GM12878 (cell line): ENCODE measurements around the gene EWSR1. TPM values are rescaled to one million over a fixed set of nuclear protein-coding genes. Genes with fewer than 3 reads are reported as not detected.

Source experiments
- ATAC-seq: fragments of 200-7000 bp; cut with Tn5 transposase; 3 replicates; pipeline ENCODE4 v1.9.1; 2020; ENCODE audit warnings: mild to moderate bottlenecking, moderate library complexity
- BruUV-seq: library from RNA; stranded (reverse); fragments of 400-500 nt; replicated peaks from 2 replicates; lab custom pipeline; 2021; lab: Mats Ljungman, UMichigan
- CTCF ChIA-PET: fragments of 300-600 bp; sonication (Branson Sonifier 250); formaldehyde crosslinking; extraction: SDS; loops from one replicate; lab custom pipeline; 2021; ENCODE audit warnings: inconsistent platforms; lab: Yijun Ruan, JAX
- POLR2A ChIA-PET: fragments of 350-600 bp; formaldehyde crosslinking; extraction: SDS; loops from one replicate; lab custom pipeline; 2021; ENCODE audit warnings: inconsistent platforms; lab: Charles Lee
- RAD21 ChIA-PET: fragments of 300-600 bp; sonication (Branson Sonifier 250); formaldehyde crosslinking; loops from one replicate; lab custom pipeline; 2023; ENCODE audit warnings: antibody characterized with exemption; ENCODE audit not compliant: unreplicated experiment; lab: Charles Lee
- SMC1A ChIA-PET: fragments of 300-600 bp; sonication (Branson Sonifier 250); formaldehyde crosslinking; loops from one replicate; lab custom pipeline; 2023; ENCODE audit not compliant: unreplicated experiment, uncharacterized antibody; lab: Charles Lee
- DNase-seq: peaks from one replicate; pipeline ENCODE4 v3.0.0-alpha.2; 2011; ENCODE audit warnings: low read depth, low spot score
- FAIRE-seq: peaks from 3 replicates; lab custom pipeline; 2011; peaks lifted over from hg19 to GRCh38; lab: Jason Lieb, UNC
- H2AFZ ChIP-seq: 2 replicates; pipeline ENCODE4 v1.6.0; 2011; ENCODE audit warnings: low read depth, low read length, control low read depth; ENCODE audit not compliant: control insufficient read depth
- H3K27ac ChIP-seq: 2 replicates; pipeline ENCODE4 v1.5.1; 2011; ENCODE audit warnings: control low read depth; ENCODE audit not compliant: control insufficient read depth, insufficient read depth
- H3K27me3 ChIP-seq, 2 experiments: replicated peaks in 1 of 2; 2 replicates each; pipeline versions ENCODE4 v1.6.0 to v1.6.1; 2011; ENCODE audit warnings: low read length in 1 of 2; ENCODE audit not compliant: control insufficient read depth in 2 of 2, insufficient read depth in 2 of 2
- H3K36me3 ChIP-seq, 2 experiments: 2 replicates each; pipeline ENCODE4 v1.5.1; 2011; ENCODE audit warnings: low read length in 1 of 2; ENCODE audit not compliant: control insufficient read depth in 2 of 2, insufficient read depth in 2 of 2
- H3K4me1 ChIP-seq: 2 replicates; pipeline ENCODE4 v1.6.1; 2011; ENCODE audit warnings: mild to moderate bottlenecking, low read length, moderate library complexity, mixed read lengths; ENCODE audit not compliant: control insufficient read depth, insufficient read depth
- H3K4me2 ChIP-seq: 2 replicates; pipeline ENCODE4 v1.6.0; 2011; ENCODE audit warnings: control low read depth; ENCODE audit not compliant: control insufficient read depth, insufficient read depth
- H3K4me3 ChIP-seq: fragments of 200-600 bp; sonication (generic); 2 replicates; pipeline ENCODE4 v1.5.1; 2016
- H3K79me2 ChIP-seq: 2 replicates; pipeline ENCODE4 v1.6.0; 2011; ENCODE audit warnings: low read length; ENCODE audit not compliant: control insufficient read depth, insufficient read depth
- H3K9ac ChIP-seq: 2 replicates; pipeline ENCODE4 v1.8.0; 2011; ENCODE audit warnings: low read length, control low read depth, mixed read lengths; ENCODE audit not compliant: control insufficient read depth, insufficient read depth
- H3K9me3 ChIP-seq: replicated peaks from 3 replicates; pipeline ENCODE4 v1.5.1; 2011; ENCODE audit warnings: mild to moderate bottlenecking, low read length; ENCODE audit not compliant: control insufficient read depth, insufficient read depth
- H4K20me1 ChIP-seq: 2 replicates; pipeline ENCODE4 v1.6.0; 2011; ENCODE audit not compliant: control insufficient read depth, insufficient read depth
- DPF2 ChIP-seq: fragments of 450-650 bp; IDR thresholded peaks from 2 replicates; pipeline ENCODE4 v1.6.1; 2017; ENCODE audit warnings: mild to moderate bottlenecking
- FOXM1 ChIP-seq: IDR thresholded peaks from 2 replicates; pipeline ENCODE4 v1.6.1; 2012; ENCODE audit warnings: low read depth, mild to moderate bottlenecking, inconsistent platforms, low read length, moderate library complexity
- IKZF2 ChIP-seq, 2 experiments: fragments of 450-650 bp; IDR thresholded peaks; 2 replicates each; pipeline ENCODE4 v1.6.1; 2017; ENCODE audit warnings: mild to moderate bottlenecking in 2 of 2, moderate library complexity in 2 of 2
- IRF5 ChIP-seq: fragments of 450-650 bp; IDR thresholded peaks from 2 replicates; pipeline ENCODE4 v1.6.1; 2017; ENCODE audit warnings: borderline replicate concordance
- MYC ChIP-seq: IDR thresholded peaks from 2 replicates; pipeline ENCODE4 v1.6.1; 2011; ENCODE audit warnings: mild to moderate bottlenecking, low read length, moderate library complexity, inconsistent platforms; ENCODE audit not compliant: insufficient read depth, insufficient replicate concordance, insufficient read length, severe bottlenecking
- PRDM15 ChIP-seq: fragments of 450-650 bp; formaldehyde crosslinking; IDR thresholded peaks from 2 replicates; pipeline ENCODE4 v1.4.0; 2020; ENCODE audit warnings: mild to moderate bottlenecking, moderate library complexity
- SIX5 ChIP-seq: IDR thresholded peaks from 2 replicates; pipeline ENCODE4 v1.6.1; 2011; ENCODE audit warnings: mild to moderate bottlenecking, low read depth, low read length, moderate library complexity; ENCODE audit not compliant: severe bottlenecking
- SMC3 ChIP-seq: IDR thresholded peaks from 2 replicates; pipeline ENCODE4 v1.6.1; 2011; ENCODE audit warnings: low read length, improper control_type of control experiment, borderline replicate concordance
- SREBF2 ChIP-seq: IDR thresholded peaks from 2 replicates; pipeline ENCODE4 v1.6.1; 2012; ENCODE audit warnings: mild to moderate bottlenecking, low read length
- ZBED1 ChIP-seq: IDR thresholded peaks from 2 replicates; pipeline ENCODE4 v1.6.1; 2016; ENCODE audit warnings: borderline replicate concordance
- ZNF217 ChIP-seq: fragments of 450-650 bp; IDR thresholded peaks from 2 replicates; pipeline ENCODE4 v1.6.1; 2017; ENCODE audit warnings: antibody characterized with exemption, mild to moderate bottlenecking
- ZNF24 ChIP-seq: fragments of 450-650 bp; IDR thresholded peaks from 2 replicates; pipeline ENCODE4 v1.6.1; 2017; ENCODE audit warnings: antibody characterized with exemption, mild to moderate bottlenecking
- ZNF274 ChIP-seq: IDR thresholded peaks from one replicate; pipeline ENCODE4 v1.8.0; 2011; ENCODE audit not compliant: insufficient read length, insufficient read depth
- ZNF687 ChIP-seq: fragments of 450-650 bp; IDR thresholded peaks from 2 replicates; pipeline ENCODE4 v1.6.1; 2017; ENCODE audit warnings: mild to moderate bottlenecking, moderate library complexity
- WGBS: methylation state at CpG from one replicate; pipeline ENCODE4 v1.1.6; 2016; ENCODE audit warnings: low lambda C conversion rate; ENCODE audit not compliant: insufficient replicate concordance, insufficient coverage; ENCODE audit errors: missing lambda C conversion rate; 5-methylcytosine and 5-hydroxymethylcytosine counted together
- in situ Hi-C: fragments of 300-500 bp; cut with MboI; formaldehyde crosslinking; loops from 9 replicates; pipeline ENCODE4 v1.14.3; 2018; ENCODE audit warnings: mixed read lengths
- intact Hi-C: fragments of 100-400 bp; cut with micrococcal nuclease; formaldehyde crosslinking; loops from one replicate; pipeline ENCODE4 v1.14.2; 2022; ENCODE audit not compliant: unreplicated experiment
- polyA plus RNA-seq, 11 experiments: library from polyadenylated mRNA; depleted of rRNA in 4 of 11; unstranded in 6 of 11; stranded (reverse) in 5 of 11; fragments of >200 nt; fragmentation: Nextera tagmentation in 4 of 11; fragmentation: Illumina TruSeq in 1 of 11; extraction: Ambion mirVana in 4 of 11; extraction: Trizol in 1 of 11; gene quantifications; 1 replicate in 1 of 11; 2 replicates in 10 of 11; pipeline versions ENCODE4 v1.2.1 to v1.2.3, GENCODE V29; 2011 to 2016; ENCODE audit warnings: inconsistent platforms in 2 of 11, missing spikeins in 2 of 11, low read depth in 1 of 11
- total RNA-seq, 4 experiments: library from RNA; depleted of rRNA in 3 of 4; stranded (reverse); fragments of >200 nt in 3 of 4; fragmentation: Illumina TruSeq in 1 of 4; extraction: Trizol in 1 of 4; gene quantifications; 2 replicates each; pipeline versions ENCODE4 v1.2.1 to v1.2.3, GENCODE V29; 2013 to 2021

Gene EWSR1
- total and polyA plus RNA-seq, 10 of the 15 experiments (the other 5 are each of a cell fraction or from before 2014, with no cell fraction given): 130 to 480 (median 356) TPM

- Histone ChIP-seq H3K27ac (no peak overlapping the region), H3K36me3 (peaks cover 9 to 52% of the 10 kb centered on the region in 2 experiments; a peak in 3 of 4 replicates), H3K9ac (no peak overlapping the region), H2AFZ (no peak overlapping the region), H3K27me3 (no peaks in the 10 kb centered on the region), H3K4me2 (no peak overlapping the region), H3K4me1 (no peaks in the 10 kb centered on the region), H3K79me2 (no peaks in the 10 kb centered on the region), H4K20me1 (no peaks in the 10 kb centered on the region), H3K4me3 (no peak overlapping the region), H3K9me3 (no peaks in the 10 kb centered on the region)
- FAIRE-seq: no peak
- DNase-seq: no peak
- ChIA-PET CTCF (no interaction called here), RAD21 (no interaction called here), POLR2A (no interaction called here), SMC1A (no interaction called here)
- no TSS peak for BruUV-seq
- no peak for ATAC-seq
- WGBS: 92% methylated on average over 14 of the region's 14 CpGs
- in situ Hi-C loops: no loop called here
- intact Hi-C loops: no loop called here
- TF ChIP-seq SMC3: no peak
- no peak for TF ChIP-seq MYC
- no peak for TF ChIP-seq ZNF217
- no peak for TF ChIP-seq ZBED1
- TF ChIP-seq SREBF2: no peak
- no peak for TF ChIP-seq ZNF24
- no peak for TF ChIP-seq DPF2
- TF ChIP-seq ZNF687: no peak
- no peak for TF ChIP-seq PRDM15 (CRISPR knock-in tag)
- no peak for TF ChIP-seq ZNF274
- no peak for TF ChIP-seq FOXM1
- TF ChIP-seq SIX5: no peak
- TF ChIP-seq IKZF2 (IDR thresholded peaks at IDR 0.05): no peak
- TF ChIP-seq IRF5: no peak
Measured at GRCh38 chr22:29331658-29332300, 63.7 kb downstream of the EWSR1 start.
